GM10248 (cell line): ENCODE measurements around the gene NKAIN1.

Experiments
- CTCF ChIA-PET: fragments of 300-600 bp; sonication (Branson Sonifier 250); formaldehyde crosslinking; extraction: SDS; loops from one replicate; lab custom pipeline; 2021; ENCODE audit warnings: antibody characterized with exemption; lab: Yijun Ruan, JAX
- POLR2A ChIA-PET: fragments of 350-650 bp; sonication (Branson Sonifier 250); formaldehyde crosslinking; extraction: SDS; loops from one replicate; lab custom pipeline; 2020; ENCODE audit warnings: antibody characterized with exemption; lab: Yijun Ruan, JAX
- DNase-seq: peaks from one replicate; pipeline ENCODE4 v3.0.0; 2012; ENCODE audit errors: extremely low spot score
- TF ChIP-seq, protein P1 (sequence below): IDR thresholded peaks from 2 replicates; pipeline ENCODE4 v1.5.1; 2012; ENCODE audit warnings: mild to moderate bottlenecking, low read depth; ENCODE audit errors: extremely low read depth, missing control alignments, control extremely low read depth

NKAIN1 gene

DNA sequence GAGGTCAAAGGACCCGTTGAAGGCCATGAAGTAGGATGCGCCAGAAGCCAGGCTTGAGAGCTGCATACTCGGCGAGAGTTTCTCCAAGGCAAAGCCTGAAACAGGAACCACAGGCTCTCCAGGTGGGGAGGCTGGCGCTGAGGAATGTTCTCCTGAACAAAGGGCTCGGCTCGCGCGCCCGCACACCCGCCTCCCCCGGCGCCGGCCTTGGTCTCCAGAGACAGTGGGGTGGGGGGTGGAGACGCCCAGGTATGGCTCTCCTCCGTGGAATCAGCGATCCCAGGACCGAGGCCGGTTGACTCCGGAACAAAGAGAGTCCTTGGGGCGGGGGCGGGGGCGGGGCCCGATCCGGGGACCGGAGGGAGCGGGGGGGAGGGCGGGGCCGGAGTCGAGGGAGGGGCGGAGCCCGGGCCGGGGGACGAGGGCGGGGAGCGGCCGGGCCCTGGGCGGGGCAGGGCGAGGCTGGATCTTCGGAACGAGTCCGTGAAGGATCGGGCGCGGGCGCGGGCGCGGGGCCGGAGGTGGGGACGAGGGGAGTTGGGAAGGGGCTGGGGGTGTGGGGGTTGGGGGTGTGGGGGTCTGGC lies 85.0 kb downstream of the NKAIN1 start:
- peak; percentile 94 for DNase-seq
- POLR2A ChIA-PET, result no interaction called here
- CTCF ChIA-PET, result no interaction called here

DNA sequence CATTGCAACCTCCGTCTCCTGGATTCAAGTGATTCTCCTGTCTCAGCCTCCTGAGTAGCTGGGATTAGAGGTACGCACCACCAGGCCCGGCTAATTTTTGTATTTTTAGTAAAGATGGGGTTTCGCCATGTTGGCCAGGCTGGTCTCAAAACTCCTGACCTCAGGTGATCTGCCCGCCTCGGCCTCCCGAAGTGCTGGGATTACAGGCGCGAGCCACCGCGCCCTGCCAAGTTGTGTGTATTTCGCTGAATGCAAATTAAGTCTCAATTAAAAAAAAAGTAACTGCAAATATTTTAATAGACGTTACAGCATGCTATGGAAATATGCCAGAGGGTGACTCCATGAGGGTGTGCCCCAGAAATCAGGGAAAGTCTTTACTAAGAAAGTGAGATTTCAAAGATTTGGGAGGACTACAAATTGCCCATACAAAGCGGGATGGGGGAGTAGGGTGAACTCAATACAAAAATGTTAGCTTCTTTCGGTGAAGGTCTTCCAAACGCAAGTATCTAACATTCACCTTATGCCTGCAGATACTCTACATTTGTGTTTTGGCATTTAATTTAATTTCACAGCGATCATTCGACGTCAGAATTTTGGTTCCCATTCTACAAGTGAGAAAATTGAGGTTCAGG lies 85.6 kb downstream of the NKAIN1 start:
- CTCF ChIA-PET, result no interaction called here
- TF ChIP-seq, protein P1, sequence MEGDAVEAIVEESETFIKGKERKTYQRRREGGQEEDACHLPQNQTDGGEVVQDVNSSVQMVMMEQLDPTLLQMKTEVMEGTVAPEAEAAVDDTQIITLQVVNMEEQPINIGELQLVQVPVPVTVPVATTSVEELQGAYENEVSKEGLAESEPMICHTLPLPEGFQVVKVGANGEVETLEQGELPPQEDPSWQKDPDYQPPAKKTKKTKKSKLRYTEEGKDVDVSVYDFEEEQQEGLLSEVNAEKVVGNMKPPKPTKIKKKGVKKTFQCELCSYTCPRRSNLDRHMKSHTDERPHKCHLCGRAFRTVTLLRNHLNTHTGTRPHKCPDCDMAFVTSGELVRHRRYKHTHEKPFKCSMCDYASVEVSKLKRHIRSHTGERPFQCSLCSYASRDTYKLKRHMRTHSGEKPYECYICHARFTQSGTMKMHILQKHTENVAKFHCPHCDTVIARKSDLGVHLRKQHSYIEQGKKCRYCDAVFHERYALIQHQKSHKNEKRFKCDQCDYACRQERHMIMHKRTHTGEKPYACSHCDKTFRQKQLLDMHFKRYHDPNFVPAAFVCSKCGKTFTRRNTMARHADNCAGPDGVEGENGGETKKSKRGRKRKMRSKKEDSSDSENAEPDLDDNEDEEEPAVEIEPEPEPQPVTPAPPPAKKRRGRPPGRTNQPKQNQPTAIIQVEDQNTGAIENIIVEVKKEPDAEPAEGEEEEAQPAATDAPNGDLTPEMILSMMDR, result no peak
- no peak for DNase-seq
- POLR2A ChIA-PET, result no interaction called here

More for the DNA sequence above, 85.0 kb downstream of the NKAIN1 start:
- TF ChIP-seq, protein P1, result no peak

DNA sequence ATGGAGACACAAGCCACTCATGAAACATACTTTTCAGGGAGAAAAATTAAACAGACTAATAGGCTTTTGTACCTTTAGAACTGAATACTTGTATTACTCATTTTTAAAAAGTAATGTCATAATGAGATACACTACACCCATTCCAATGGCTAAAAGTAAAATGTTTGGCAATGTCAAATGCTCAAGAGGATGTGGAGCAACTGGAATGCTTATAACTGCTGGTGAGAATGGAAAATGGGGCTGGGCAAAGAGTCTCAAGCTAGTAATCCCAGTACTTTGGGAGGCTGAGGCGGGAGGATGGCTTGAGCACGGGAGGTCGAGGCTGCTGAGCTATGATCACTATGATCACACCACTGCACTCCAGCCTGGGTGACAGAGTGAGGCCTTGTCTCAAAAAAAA lies 86.3 kb downstream of the NKAIN1 start:
- ChIA-PET CTCF (interaction anchor here (1.1 to 2.9 kb wide), 3 partner anchors 9 to 16 kb away, joined by 3 to 10 read pairs (median 4); no protein-coding TSS in a partner anchor), POLR2A (no interaction called here)
- TF ChIP-seq, protein P1, result no peak
- DNase-seq, result no peak

DNA sequence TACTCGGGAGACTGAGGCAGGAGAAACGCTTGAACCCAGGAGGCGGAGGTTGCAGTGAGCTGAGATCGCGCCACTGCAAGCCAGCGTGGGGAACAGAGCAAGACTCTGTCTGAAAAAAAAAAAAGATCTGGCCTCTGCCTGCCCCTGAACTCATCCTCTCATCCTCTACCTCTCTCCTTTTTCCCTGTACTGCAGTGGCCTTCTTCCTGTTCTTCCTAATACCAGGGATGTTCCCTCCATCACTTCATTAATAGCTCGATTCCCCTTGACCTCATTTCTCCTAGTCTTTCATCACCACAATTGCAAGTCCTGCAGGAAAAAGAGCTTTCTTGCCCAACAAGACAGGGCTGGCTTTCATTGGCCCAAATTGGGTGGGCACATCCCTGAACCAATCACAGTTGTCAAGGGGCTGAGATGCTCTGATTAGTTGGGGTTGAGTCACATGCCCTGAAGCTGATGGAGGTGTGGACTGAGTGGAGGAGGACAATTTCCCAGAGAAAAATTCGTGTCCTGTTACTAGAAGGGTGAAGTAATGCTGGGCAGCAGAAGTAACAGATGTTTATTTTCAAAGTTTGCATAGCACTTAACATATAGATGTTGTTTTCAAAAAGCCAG lies 87.4 kb downstream of the NKAIN1 start:
- TF ChIP-seq, protein P1, result no peak
- POLR2A ChIA-PET, result no interaction called here
- DNase-seq, result no peak
- CTCF ChIA-PET, result interaction anchor here (0.8 to 2.9 kb wide), 5 partner anchors 10 to 397 kb away, joined by 3 to 10 read pairs (median 5); no protein-coding TSS in a partner anchor

DNA sequence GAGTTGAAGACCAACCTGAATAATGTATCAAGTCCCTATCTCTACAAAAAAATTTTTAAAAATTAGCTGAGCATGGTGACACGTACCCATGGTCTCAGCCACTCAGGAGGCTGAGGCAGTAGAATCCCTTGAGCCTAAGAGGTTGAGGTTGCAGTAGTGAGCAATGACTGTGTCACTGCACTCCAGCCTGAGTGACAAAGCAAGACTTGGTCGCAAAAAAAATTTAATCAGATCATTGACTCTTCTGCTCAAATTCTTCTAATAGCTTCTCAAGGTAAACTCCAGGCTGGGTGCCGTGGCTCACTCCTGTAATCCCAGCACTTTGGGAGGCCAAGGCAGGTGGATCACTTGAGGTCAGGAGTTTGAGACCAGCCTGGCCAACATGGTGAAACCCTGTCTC lies 88.3 kb downstream of the NKAIN1 start:
- TF ChIP-seq, protein P1, result no peak
- ChIA-PET POLR2A (no interaction called here), CTCF (interaction anchor here (0.9 to 2.9 kb wide), 3 partner anchors 10 to 18 kb away, joined by 3 to 10 read pairs (median 5); no protein-coding TSS in a partner anchor)
- no peak for DNase-seq

DNA sequence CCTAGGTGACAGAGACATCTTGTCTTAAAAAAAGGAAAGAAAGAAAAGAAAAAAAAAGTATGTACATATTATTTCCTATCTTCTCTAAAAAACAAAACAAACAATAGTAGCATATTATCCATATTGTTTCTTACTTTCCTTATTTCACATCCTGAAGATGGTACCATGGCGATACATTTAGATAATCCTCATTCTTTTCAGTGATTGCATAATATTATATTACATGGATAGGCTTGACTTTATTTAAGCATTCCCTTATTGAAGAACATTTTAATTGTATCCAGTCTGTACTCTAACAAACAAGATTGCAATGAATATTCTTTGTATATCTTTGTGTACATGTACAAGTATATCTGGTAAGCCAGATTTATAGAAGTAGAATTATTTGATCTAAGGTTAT lies 91.3 kb downstream of the NKAIN1 start:
- ChIA-PET CTCF (no interaction called here), POLR2A (no interaction called here)
- DNase-seq, result no peak
- TF ChIP-seq, protein P1, result no peak
